NT2/D1 (cell line): ENCODE measurements around the gene NHS.
"Not testable (repeated sequence)": the region's sequence is repeated elsewhere in the genome, so short reads cannot be mapped to it uniquely, and the experiment has no call there.

Source experiments
- YY1 ChIP-seq: IDR thresholded peaks from 2 replicates; pipeline ENCODE4 v1.6.1; 2011; ENCODE audit not compliant: insufficient read length, insufficient read depth
- ZNF274 ChIP-seq: IDR thresholded peaks from 2 replicates; pipeline ENCODE4 v1.6.1; 2011; ENCODE audit warnings: mild to moderate bottlenecking, low read depth, low read length

DNA sequence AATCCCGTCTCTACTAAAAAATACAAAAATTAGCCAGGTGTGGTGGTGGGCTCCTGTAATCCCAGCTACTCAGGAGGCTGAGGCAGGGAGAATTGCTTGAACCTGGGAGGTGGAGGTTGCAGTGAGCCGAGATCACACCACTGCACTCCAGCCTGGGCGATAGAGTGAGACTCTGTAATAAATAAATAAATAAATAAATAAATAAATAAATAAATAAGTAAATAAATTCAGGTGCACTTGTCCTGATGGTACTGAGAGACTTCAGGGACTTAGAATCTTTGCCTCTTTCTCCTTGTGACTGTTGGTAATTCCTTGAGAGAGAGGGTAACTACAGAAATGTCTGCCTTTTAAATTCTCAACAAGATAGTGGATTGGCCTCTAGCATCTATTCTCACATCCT lies 131.4 kb downstream of the NHS start:
- not testable (repeated sequence) for TF ChIP-seq ZNF274, YY1
